Measurements from ENCODE around the gene PDE9A. TPM values are rescaled to one million over a fixed set of nuclear protein-coding genes. Genes with fewer than 3 reads are reported as not detected.

The PDE9A gene
- polyA plus RNA-seq, 3 donors, result 5.6 to 13.6 (median 6.2) TPM

- 90 to 98% (median 96%) methylated on average over 8 of the region's 8 CpGs for WGBS, 3 donors
- H3K27ac ChIP-seq (ENCODE audit: low read depth, low read length), result no peak overlapping the region
Observed at GRCh38 chr21:42767561-42767835, 114.1 kb downstream of the PDE9A start.

DNA sequence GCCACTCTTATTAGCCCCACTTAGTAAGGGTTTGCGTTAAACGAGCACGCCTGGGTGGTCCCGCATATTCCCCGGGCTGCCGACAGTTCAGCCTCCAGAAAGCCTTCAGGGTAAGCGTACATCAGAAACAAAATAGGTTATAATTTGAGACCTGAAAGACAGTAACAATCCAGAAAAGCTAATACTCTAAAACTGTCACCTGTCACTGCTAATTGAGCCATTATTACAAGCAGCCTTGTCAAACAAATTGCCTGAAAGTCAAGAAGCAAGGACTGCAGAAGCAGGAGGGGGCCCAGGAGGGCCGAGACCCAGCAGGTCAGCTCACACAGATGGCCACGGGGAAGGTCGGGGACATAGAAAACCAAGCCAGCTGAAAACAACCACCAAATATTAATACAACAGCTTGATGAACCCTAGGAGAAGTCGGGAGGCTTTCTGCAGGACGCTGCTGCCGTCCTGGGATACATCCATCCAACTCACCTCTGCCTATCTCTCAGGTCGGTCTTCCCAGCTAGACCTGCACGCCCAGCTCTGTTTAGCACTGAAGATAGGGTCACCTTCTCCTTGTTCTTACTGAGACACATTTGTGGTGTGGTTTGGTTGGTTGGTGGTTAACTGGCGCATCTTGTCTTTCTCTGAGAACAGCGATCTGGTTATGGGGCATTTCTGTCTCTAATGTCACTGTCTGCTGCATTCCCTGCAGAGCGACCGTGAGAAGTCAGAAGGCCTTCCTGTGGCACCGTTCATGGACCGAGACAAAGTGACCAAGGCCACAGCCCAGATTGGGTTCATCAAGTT is 115.1 kb downstream of the PDE9A start:
- H3K27ac ChIP-seq (ENCODE audit: low read depth, low read length), result no peak overlapping the region
- 90 to 96% (median 95%) methylated on average over 21 of the region's 21 CpGs for WGBS, 3 donors

DNA sequence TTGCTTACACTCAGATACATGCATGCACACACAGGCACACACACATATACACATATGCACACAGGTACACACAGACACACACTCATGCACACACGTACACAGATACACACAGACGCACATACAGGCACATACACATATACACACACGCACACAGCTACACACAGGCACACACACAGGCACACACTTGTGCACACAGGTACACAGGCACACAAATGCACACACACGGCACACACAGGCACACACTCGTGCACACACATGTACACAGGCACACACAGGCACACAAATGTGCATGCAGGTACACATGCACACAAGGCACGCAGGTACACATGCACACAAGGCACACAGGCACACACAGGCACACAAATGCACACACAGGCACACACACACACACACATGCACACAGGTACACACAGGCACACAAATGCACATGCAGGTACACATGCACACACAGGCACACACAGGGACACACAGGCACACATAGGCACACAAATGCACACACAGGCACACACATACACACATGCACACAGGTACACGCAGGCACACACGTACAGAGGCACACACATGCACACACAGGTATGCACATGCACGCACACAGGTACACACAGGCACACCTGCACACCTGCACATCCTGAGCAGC is 115.9 kb downstream of the PDE9A start:
- no peak overlapping the region for H3K27ac ChIP-seq (ENCODE audit: low read depth, low read length)
- WGBS, 3 donors, result 73 to 85% (median 85%) methylated on average over 9 of the region's 9 CpGs

- WGBS, 3 donors, result 86 to 93% (median 90%) methylated on average over 28 of the region's 28 CpGs
- no peak overlapping the region for H3K27ac ChIP-seq (ENCODE audit: low read depth, low read length)
Observed at GRCh38 chr21:42769820-42770716, 116.6 kb downstream of the PDE9A start.

GRCh38 chr21:42770717-42771502 is 117.5 kb downstream of the PDE9A start:
- H3K27ac ChIP-seq (ENCODE audit: low read depth, low read length), result no peak overlapping the region
- 89 to 95% (median 92%) methylated on average over 25 to 27 of the region's 27 CpGs for WGBS, 3 donors

- 94 to 96% (median 94%) methylated on average over 12 of the region's 12 CpGs for WGBS, 3 donors
- H3K27ac ChIP-seq (ENCODE audit: low read depth, low read length), result no peak overlapping the region
Observed at GRCh38 chr21:42771503-42771805, 118.0 kb downstream of the PDE9A start.

- WGBS, 3 donors, result 93 to 97% (median 96%) methylated on average over 12 of the region's 12 CpGs
- no peak overlapping the region for H3K27ac ChIP-seq (ENCODE audit: low read depth, low read length)
Observed at GRCh38 chr21:42775123-42775522, 121.7 kb downstream of the PDE9A start.

DNA sequence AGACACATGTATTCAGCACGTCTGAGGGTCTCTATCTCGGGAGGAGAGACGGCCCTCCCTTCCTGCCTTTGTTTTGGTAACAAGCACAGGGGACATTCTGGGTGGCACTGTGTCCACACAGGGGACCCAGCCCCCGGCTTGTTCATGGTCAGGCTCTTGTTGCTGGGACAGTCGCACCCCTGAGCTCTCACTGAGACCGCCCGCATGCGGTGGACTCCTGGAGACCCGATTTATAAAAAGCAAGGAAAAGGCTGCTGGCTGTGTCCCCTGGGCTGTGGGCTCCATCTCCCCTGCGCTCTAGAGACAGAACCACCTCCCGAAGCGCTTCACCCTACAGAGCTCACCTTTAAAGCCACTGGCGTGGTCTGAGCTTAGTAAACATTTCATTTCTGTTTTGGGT is 122.5 kb downstream of the PDE9A start:
- WGBS, 3 donors, result 79 to 90% (median 88%) methylated on average over 13 of the region's 13 CpGs
- H3K27ac ChIP-seq (ENCODE audit: low read depth, low read length), result no peak overlapping the region

DNA sequence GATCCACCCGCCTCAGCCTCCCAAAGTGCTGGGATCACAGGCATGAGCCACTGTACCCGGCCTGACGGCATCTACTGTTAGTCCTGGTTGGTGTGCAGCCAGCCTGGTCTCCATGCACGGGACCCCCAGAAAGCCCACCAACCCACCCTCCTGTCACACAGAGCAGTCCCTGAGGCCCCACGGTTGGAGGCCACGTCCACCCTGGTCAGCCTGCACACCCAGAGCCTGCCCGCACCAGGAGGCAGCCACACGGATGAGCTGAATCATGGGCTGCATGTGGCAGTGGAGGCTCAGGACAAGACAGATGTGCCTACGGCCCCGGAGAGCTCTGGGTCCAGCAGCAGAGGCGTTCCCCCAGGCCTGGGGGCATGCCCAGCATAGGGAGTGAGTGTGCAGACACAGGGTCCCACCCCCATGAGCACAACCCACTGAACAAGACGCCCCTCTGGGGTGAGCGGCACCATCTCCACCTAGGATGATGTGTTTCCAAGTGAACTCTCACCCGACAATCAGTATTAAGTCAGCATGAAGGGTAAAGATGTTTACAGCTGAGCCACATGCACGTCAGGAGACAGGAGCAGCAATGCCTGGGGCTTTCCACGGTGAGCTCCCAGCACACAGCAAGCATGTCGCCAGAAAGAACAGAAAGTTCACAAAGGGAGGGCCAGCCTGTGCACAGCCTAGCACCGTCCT is 123.8 kb downstream of the PDE9A start:
- WGBS, 3 donors, result 81 to 91% (median 88%) methylated on average over 16 to 18 of the region's 18 CpGs
- no peak overlapping the region for H3K27ac ChIP-seq (ENCODE audit: low read depth, low read length)

GRCh38 chr21:42777757-42778344 is 124.4 kb downstream of the PDE9A start:
- 53 to 67% (median 55%) methylated on average over 21 of the region's 21 CpGs for WGBS, 3 donors
- no peak overlapping the region for H3K27ac ChIP-seq (ENCODE audit: low read depth, low read length)

GRCh38 chr21:42779431-42779861 is 126.0 kb downstream of the PDE9A start:
- H3K27ac ChIP-seq (ENCODE audit: low read depth, low read length), result no peak overlapping the region
- WGBS, 3 donors, result 70 to 84% (median 83%) methylated on average over 10 of the region's 10 CpGs

DNA sequence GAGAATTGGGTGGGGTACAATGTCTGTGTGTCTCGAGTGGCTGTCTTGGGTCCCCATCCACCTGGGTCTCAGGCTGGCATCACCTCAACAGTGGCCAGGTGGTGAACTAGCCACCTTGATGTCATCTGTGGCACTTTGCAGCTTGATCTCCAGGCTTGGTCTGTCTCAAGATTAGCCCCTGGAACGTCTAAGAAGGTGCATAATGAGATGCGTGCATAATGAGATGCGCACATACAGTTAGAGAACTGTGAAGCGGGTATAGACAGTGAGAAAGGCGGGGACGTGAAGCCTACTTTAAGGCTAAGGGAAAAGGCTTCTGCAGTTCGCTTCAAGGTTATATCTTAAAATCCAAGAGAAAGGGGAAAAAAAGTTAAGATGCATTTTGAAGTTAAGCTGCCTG is 127.2 kb downstream of the PDE9A start:
- 57 to 60% (median 59%) methylated on average over 8 of the region's 8 CpGs for WGBS, 3 donors
- H3K27ac ChIP-seq (ENCODE audit: low read depth, low read length), result no peak overlapping the region

DNA sequence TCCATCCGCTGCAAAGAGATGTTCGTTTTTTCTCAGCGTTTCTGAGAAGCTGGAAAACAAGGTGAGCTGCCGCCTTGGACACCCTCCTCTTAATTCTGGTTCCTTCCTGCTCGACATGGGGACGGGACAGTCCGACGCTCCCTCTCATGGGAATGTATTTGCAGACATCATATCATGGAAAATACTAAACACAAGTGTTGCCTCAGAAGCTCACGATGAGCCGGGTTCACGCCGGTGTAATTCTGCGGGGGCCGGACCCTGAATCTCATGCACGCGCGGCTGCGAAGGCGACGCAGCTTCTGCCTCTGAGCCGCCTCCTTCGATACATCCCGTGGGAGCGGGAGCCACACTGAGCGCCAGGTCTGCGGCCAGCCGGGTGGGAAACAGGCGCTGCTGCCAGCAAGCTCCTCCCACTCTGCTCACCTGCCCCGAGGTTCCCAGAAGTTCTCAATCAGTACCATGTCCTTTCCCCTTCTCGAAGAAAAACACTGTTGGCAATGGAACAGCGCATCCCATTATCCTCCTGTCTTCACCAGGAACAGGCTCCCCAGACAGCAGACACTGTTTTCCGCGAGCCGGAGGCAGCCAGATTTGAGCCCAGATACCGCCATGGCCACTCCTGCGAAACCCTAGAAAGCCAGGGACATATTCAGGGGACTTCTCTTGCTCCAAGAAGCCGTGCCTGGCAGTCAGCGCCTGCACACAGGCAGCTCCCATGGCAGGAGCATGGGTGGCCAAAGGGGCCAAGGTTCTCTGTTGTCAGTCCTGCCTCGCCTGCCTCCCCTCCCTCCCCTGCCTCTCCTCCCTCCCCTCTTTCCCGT is 127.9 kb downstream of the PDE9A start:
- WGBS, 3 donors, result 5 to 21% (median 10%) methylated on average over 38 to 40 of the region's 40 CpGs
- no peak overlapping the region for H3K27ac ChIP-seq (ENCODE audit: low read depth, low read length)

DNA sequence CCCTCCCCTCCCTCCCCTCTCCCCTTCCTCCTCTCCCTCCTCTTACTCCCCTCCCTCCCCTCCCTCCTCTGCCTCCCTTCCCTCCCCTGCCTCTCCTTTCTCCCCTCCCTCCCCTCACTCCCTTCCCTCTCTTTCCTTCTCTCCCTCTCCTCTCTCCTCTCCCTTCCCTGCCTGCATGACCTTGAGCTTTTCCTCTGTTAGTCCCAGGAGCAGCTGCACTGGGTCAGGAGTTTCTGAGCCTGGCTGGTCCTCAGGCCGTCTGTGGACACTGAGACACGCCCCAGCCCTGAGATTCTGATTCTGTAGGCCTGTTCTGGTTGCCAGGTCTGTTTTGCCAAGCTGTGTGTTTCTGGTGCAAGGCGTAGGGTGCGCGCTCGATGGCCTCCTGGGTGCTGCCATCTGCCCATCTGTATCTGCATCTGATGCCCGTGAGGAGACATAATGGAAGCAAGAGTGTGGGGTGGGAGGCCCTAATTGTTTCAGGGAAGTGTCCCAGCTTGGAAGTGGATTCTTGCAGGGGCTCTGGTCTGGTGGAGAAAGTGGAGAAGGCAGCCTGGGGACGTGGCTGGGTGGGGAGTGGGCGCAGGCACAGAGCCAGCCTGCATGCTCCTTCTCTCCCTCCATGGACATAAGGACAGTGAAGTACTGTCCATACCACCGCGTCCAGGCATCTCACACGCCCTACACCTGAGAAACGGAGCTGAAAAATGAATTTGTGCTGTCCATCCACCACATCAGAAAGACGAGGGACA is 128.7 kb downstream of the PDE9A start:
- WGBS, 3 donors, result 71 to 80% (median 76%) methylated on average over 14 of the region's 14 CpGs
- no peak overlapping the region for H3K27ac ChIP-seq (ENCODE audit: low read depth, low read length)

DNA sequence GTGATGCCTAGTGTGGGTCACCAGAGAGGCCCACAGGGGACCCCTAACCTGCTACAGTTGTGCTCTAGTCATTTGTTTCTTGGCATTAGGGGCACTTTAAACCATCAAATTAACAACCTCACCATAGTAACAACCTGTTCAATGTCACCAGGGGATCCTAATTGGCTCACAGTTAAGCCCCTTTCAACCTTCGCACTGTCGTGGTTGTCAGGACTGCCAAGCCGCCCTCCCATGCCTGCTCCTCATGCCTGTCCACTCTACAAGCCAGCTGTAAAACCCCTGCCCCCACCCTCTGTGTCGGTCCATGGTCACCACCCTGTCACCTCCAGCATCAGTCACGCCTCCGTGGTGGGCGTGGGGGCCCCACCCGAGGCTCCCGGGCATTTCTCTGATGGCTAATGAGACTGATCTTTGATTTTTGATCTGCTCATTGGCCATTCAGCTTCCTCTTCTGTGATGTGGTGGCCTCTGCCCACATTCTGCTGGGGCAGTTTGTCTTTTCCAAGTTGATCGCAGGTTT is 129.4 kb downstream of the PDE9A start:
- 76 to 82% (median 77%) methylated on average over 10 of the region's 10 CpGs for WGBS, 3 donors

GRCh38 chr21:42784276-42784675 is 130.9 kb downstream of the PDE9A start:
- WGBS, 3 donors, result 24 to 61% (median 31%) methylated on average over 8 of the region's 8 CpGs
- no peak overlapping the region for H3K27ac ChIP-seq (ENCODE audit: low read depth, low read length)

More for the DNA sequence above, 129.4 kb downstream of the PDE9A start:
- no peak overlapping the region for H3K27ac ChIP-seq (ENCODE audit: low read depth, low read length)

All from adipose tissue (tissue), 3 donors.